Uterus (tissue), 4 donors: ENCODE measurements around the gene DNASE1L2. TPM values are rescaled to one million over a fixed set of nuclear protein-coding genes. Genes with fewer than 3 reads are reported as not detected.

Experiments
- DNase-seq, 2 donors: peaks; one replicate each; pipeline ENCODE4 v3.0.0-alpha.2; 2019 to 2020
- H3K27ac ChIP-seq, 2 donors: fragments of 200-600 bp; sonication (generic); 1 replicate in 1 of 2; 2 replicates in 1 of 2; pipeline ENCODE4 v1.5.1; 2016 to 2018
- H3K27me3 ChIP-seq, 2 donors: fragments of 200-600 bp; sonication (generic); one replicate each; pipeline ENCODE4 v1.5.1; 2018 to 2019; ENCODE audit warnings: control low read depth in 1 of 2
- H3K36me3 ChIP-seq, 2 donors: fragments of 200-600 bp; sonication (generic); one replicate each; pipeline ENCODE4 v1.5.1; 2019; ENCODE audit warnings: control low read depth in 1 of 2
- H3K4me1 ChIP-seq, 2 donors: fragments of 200-600 bp; sonication (generic); one replicate each; pipeline ENCODE4 v1.5.1; 2018 to 2019; ENCODE audit warnings: control low read depth in 1 of 2
- H3K4me3 ChIP-seq, 2 donors: fragments of 200-600 bp; sonication (generic); 1 replicate in 1 of 2; 2 replicates in 1 of 2; pipeline ENCODE4 v1.5.1; 2018 to 2019; ENCODE audit warnings: mild to moderate bottlenecking in 1 of 2
- H3K9me3 ChIP-seq, 2 donors: fragments of 200-600 bp; sonication (generic); one replicate each; pipeline ENCODE4 v1.5.1; 2019; ENCODE audit warnings: control low read depth in 1 of 2
- POLR2A ChIP-seq, 2 donors: fragments of 450-650 bp; IDR thresholded peaks; one replicate each; pipeline ENCODE4 v1.6.1; 2016; ENCODE audit warnings: antibody characterized with exemption in 2 of 2, mild to moderate bottlenecking in 1 of 2, moderate library complexity in 1 of 2
- intact Hi-C: fragments of 100-400 bp; cut with DNase I; formaldehyde crosslinking; loops from one replicate; pipeline ENCODE4 v1.15.1; 2023; ENCODE audit warnings: low total_unique reads
- total RNA-seq, 4 donors: library from RNA; depleted of rRNA in 3 of 4; stranded (reverse); fragments of >200 nt in 3 of 4; gene quantifications; one replicate each; pipeline versions ENCODE4 v1.1.0 to v1.2.4, GENCODE V29; 2014 to 2023
- TF ChIP-seq, protein P1 (sequence below), 4 experiments: fragments of 200-600 bp in 2 of 4; fragments of 450-650 bp in 2 of 4; sonication (generic) in 2 of 4; IDR thresholded peaks; one replicate each; pipeline ENCODE4 v1.5.1; 2016 to 2019; ENCODE audit warnings: antibody characterized with exemption in 4 of 4, mild to moderate bottlenecking in 2 of 4, moderate library complexity in 1 of 4
- donor health status: DM: yes; HTN: yes; CAD: no.

Gene DNASE1L2
- total RNA-seq, 4 donors from 2014 or later = 0.97 to 1.2 TPM; not detected in 2

DNA sequence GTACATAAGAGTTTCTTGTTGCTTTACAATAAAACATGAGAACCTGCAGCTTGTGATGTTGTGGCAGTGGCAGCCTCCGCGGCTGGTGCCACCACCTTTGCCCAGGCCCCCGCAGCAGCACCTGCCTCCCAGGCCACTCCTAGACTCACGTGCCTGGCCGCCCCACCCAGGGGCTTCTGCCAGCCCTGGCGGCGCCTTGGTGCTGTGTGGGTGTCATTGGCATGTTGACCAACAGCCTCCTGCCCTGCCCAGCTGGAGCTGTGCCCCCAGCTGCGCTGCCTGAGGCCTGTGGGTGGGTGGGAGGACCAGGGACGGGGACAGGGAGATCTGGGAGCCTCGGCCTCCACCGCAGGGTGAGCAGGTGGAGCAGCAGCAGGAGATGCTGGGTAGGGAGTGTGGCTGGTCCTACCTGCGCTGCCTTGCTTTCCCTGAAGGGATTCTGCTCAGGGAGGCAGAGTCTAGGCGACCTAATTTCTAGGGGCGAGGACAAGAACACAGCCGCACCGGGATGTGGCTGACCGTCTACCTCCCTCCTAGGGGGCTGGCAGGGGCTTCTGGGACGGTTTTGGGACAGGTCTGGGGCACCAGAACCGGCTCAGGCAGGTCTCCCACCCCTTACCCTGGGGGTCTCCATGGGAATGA is 428 bp upstream of the DNASE1L2 start:
- Histone ChIP-seq H3K27me3 (peaks cover 5 to 7% of the 10 kb centered on the region in 2 donors), H3K27ac (no peak overlapping the region), H3K36me3 (no peaks in the 10 kb centered on the region), H3K4me3 (no peak overlapping the region), H3K4me1 (peaks cover 0 to 12% of the 10 kb centered on the region in 2 donors), H3K9me3 (no peaks in the 10 kb centered on the region)
- TF ChIP-seq, protein P1, sequence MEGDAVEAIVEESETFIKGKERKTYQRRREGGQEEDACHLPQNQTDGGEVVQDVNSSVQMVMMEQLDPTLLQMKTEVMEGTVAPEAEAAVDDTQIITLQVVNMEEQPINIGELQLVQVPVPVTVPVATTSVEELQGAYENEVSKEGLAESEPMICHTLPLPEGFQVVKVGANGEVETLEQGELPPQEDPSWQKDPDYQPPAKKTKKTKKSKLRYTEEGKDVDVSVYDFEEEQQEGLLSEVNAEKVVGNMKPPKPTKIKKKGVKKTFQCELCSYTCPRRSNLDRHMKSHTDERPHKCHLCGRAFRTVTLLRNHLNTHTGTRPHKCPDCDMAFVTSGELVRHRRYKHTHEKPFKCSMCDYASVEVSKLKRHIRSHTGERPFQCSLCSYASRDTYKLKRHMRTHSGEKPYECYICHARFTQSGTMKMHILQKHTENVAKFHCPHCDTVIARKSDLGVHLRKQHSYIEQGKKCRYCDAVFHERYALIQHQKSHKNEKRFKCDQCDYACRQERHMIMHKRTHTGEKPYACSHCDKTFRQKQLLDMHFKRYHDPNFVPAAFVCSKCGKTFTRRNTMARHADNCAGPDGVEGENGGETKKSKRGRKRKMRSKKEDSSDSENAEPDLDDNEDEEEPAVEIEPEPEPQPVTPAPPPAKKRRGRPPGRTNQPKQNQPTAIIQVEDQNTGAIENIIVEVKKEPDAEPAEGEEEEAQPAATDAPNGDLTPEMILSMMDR (IDR thresholded peaks at IDR 0.05) = no peak
- no peak for TF ChIP-seq POLR2A (IDR thresholded peaks at IDR 0.05)
- DNase-seq = no peak
- intact Hi-C loops = no loop called here

DNA sequence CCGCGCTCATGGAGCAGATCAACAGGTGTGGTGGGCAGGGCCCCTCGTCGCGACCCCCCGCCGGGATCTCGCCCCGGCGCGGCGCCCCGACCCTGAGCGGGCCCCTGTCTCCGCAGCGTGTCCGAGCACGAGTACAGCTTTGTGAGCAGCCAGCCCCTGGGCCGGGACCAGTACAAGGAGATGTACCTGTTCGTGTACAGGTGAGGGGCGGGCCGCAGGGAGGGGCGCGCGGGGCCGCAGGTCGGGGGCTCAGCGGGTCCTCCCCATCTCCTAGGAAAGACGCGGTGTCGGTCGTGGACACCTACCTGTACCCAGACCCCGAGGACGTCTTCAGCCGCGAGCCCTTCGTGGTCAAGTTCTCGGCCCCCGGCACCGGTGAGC is 848 bp downstream of the DNASE1L2 start:
- Histone ChIP-seq H3K9me3 (no peaks in the 10 kb centered on the region), H3K4me3 (no peak overlapping the region), H3K4me1 (peaks cover 0 to 12% of the 10 kb centered on the region in 2 donors), H3K27ac (no peak overlapping the region), H3K36me3 (no peaks in the 10 kb centered on the region), H3K27me3 (peaks cover 5 to 7% of the 10 kb centered on the region in 2 donors)
- intact Hi-C loops = no loop called here
- DNase-seq = no peak
- TF ChIP-seq, protein P1 (IDR thresholded peaks at IDR 0.05) = no peak
- TF ChIP-seq POLR2A (IDR thresholded peaks at IDR 0.05) = no peak

DNA sequence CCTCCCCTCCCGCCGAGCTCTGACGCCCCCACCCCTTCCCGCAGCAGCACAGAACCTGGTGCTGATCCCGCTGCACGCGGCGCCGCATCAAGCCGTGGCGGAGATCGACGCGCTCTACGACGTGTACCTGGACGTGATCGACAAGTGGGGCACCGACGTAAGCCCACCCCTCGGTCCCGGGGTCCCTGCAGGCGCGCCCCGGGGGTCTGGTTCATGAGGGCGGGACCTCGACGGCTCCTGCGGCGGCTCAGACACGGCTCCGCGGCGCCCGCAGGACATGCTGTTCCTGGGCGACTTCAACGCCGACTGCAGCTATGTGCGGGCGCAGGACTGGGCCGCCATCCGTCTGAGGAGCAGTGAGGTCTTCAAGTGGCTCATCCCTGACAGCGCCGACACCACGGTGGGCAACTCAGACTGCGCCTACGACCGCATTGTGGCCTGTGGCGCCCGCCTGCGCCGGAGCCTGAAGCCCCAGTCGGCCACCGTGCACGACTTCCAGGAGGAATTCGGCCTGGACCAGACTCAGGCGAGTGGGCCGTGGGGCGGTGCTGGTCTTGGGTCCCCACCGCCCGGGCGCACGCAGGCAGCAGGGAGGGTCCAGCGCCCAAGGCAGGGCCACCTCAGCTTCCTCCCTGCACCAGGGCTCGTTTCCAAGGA is 1.4 kb downstream of the DNASE1L2 start:
- Histone ChIP-seq H3K4me3 (no peak overlapping the region), H3K27me3 (peaks cover 5 to 7% of the 10 kb centered on the region in 2 donors), H3K4me1 (peaks cover 0 to 12% of the 10 kb centered on the region in 2 donors), H3K36me3 (no peaks in the 10 kb centered on the region), H3K27ac (no peak overlapping the region), H3K9me3 (no peaks in the 10 kb centered on the region)
- DNase-seq = no peak
- TF ChIP-seq, protein P1 (IDR thresholded peaks at IDR 0.05) = no peak
- TF ChIP-seq POLR2A (IDR thresholded peaks at IDR 0.05) = no peak
- intact Hi-C loops = no loop called here

DNA sequence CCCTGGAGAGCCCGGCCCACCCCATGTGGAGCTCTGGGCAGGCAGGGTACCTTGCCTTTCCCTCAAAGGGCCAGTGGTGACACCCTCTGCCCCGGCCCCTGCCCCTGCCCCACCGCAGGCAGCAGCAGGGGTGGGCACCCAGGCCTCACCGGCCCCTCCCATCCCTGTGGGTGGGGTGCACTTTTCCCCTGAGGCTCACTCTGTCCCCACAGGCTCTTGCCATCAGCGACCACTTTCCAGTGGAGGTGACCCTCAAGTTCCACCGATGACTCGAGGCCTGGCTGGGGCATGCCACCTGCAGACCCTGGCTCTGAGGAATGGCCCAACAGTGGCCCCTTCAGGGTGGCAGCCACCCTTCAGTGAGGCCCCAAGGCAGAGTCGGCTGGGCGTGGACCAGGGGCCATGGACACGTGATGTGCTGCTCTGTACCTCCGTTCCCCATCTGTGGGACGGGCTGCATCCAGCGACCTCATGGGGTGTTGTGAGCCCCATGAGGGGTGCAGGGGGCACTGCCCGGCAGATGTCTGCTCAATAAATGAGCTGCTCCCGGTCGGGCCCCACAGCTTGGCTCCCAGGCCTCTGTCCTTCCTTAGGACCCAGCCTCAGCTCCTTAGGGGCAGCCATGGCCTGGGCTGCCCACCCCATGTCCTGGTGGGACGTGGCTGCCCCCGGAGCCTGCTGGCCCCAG is 2.0 kb downstream of the DNASE1L2 start:
- intact Hi-C loops = no loop called here
- no peak overlapping the region for H3K27ac ChIP-seq
- H3K36me3 ChIP-seq = no peaks in the 10 kb centered on the region
- H3K4me1 ChIP-seq = peaks cover 0 to 12% of the 10 kb centered on the region in 2 donors
- no peak for DNase-seq
- H3K4me3 ChIP-seq = no peak overlapping the region
- TF ChIP-seq, protein P1 (IDR thresholded peaks at IDR 0.05) = no peak
- no peak for TF ChIP-seq POLR2A (IDR thresholded peaks at IDR 0.05)
- H3K9me3 ChIP-seq = no peaks in the 10 kb centered on the region
- H3K27me3 ChIP-seq = peaks cover 5 to 7% of the 10 kb centered on the region in 2 donors
